ENCODE results near the gene MVD.

- TF ChIP-seq CTCF (IDR thresholded peaks at IDR 0.05) (no peak), POLR2A (IDR thresholded peaks at IDR 0.05) (no peak)
Measured at GRCh38 chr16:88677721-88678120, 14.8 kb upstream of the MVD start.
